ENCODE results near the gene NELL2.

NELL2 gene

DNA sequence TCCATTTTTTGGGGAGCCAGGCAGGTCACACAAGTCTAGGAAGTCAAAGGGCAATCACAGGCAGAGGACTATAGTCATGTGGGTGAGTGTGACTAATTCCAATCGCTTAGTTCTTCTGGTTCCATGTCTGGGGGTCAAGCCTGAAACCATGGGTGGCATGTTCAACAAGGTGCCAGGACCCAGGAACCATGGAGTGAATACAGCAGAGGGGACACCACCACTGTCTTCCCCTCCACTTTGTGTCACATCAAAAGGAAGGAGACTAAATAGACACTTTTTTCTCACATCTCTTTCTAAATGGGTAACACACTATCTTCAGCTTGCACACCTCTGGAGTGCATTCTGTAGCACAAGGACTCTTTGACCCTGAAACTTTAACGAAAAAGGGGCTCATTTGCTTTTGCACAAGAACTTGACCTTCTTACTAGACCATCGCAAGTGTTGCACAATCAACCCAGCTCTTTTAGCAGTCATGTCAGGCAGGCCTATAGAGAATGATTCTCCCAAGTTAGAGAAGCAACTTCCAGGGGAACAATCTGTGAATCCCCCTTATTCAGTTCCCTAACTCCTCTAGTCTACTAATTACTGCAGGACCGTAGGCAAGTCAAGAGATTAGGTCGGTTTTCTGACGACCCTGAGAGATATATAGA, 398.7 kb downstream of the NELL2 start:
- no peak overlapping the region for H3K27ac ChIP-seq
- ChIA-PET CTCF (interaction anchor here (0.5 kb wide), 1 partner anchor 7 kb away, joined by 4 read pairs; no protein-coding TSS in a partner anchor), POLR2A (ENCODE audit: low non-redundant PET) (no interaction called here)
- TF ChIP-seq, protein P1, sequence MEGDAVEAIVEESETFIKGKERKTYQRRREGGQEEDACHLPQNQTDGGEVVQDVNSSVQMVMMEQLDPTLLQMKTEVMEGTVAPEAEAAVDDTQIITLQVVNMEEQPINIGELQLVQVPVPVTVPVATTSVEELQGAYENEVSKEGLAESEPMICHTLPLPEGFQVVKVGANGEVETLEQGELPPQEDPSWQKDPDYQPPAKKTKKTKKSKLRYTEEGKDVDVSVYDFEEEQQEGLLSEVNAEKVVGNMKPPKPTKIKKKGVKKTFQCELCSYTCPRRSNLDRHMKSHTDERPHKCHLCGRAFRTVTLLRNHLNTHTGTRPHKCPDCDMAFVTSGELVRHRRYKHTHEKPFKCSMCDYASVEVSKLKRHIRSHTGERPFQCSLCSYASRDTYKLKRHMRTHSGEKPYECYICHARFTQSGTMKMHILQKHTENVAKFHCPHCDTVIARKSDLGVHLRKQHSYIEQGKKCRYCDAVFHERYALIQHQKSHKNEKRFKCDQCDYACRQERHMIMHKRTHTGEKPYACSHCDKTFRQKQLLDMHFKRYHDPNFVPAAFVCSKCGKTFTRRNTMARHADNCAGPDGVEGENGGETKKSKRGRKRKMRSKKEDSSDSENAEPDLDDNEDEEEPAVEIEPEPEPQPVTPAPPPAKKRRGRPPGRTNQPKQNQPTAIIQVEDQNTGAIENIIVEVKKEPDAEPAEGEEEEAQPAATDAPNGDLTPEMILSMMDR (conservative IDR thresholded peaks at IDR 0.05; ENCODE audit: low read depth), result no peak
- no peak for DNase-seq (ENCODE audit: low spot score)

DNA sequence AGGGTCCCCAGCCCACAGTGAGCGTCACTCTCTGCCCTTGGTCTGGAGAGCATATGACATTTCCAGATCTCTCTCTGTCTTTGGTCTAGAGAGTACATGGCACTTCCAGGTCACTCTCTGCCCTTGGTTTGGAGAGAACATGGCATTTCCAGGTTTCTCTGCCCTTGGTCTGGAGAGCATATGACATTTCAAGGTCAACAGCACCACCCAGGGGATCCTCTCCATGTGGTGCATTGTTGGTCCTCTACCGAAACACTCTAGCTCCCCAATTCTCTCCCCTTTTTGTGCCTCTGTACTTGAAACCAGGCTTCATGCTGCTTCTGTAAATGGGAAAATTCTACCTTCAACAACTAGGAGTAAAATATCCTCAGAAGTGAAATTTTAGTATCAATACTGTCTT, 399.4 kb downstream of the NELL2 start:
- POLR2A ChIA-PET (ENCODE audit: low non-redundant PET), result no interaction called here

DNA sequence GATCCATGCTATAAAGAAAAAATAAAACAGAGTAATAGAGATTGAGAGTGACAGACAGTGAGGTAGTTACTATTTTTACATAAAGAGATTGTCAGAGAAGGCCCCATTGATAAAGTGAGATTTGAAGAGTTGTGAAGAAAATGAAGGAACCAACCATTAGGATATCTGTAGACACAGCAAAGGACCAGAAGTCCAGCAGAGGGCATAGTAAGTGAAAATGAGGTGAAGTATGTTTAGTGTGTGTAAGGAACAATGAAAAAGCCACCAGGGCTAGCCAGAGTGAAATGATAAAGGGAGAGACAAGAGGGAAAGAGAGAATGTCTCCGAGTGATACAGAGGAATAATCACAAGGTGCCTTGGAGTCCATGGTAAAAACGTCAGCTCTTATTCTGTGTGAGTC, 411.0 kb downstream of the NELL2 start:
- H3K27ac ChIP-seq, result no peak overlapping the region
- TF ChIP-seq, protein P1 (conservative IDR thresholded peaks at IDR 0.05; ENCODE audit: low read depth), result no peak
- POLR2A ChIA-PET (ENCODE audit: low non-redundant PET), result no interaction called here
- CTCF ChIA-PET, result interaction anchor here (0.6 kb wide), 1 partner anchor 174 kb away, joined by 3 read pairs; no protein-coding TSS in a partner anchor
- DNase-seq (ENCODE audit: low spot score), result no peak

More for the DNA sequence above, 399.4 kb downstream of the NELL2 start:
- H3K27ac ChIP-seq, result no peak overlapping the region
- CTCF ChIA-PET, result no interaction called here
- TF ChIP-seq, protein P1 (conservative IDR thresholded peaks at IDR 0.05; ENCODE audit: low read depth), result no peak
- DNase-seq (ENCODE audit: low spot score), result no peak

DNA sequence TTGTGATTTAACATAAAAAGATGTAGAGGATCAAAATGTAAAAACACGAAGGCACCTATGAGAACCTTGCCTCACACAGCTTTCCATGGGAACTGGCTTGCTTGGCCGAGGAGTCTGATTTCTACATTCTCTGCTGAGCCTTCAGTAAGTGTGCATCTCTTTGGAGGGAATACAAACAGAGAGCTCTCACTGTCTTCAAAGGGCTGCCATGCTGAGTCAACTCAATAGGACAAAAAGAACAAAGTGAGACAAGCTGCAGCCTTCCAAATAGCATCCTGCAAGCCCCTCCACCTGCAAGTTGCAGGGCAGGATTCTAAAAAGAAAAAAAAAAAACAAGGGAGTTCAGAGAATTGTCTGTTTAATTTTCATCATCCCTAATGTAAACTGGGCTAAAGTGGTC, 411.9 kb downstream of the NELL2 start:
- no peak overlapping the region for H3K27ac ChIP-seq
- ChIA-PET POLR2A (ENCODE audit: low non-redundant PET) (no interaction called here), CTCF (no interaction called here)
- DNase-seq (ENCODE audit: low spot score), result no peak
- TF ChIP-seq, protein P1 (conservative IDR thresholded peaks at IDR 0.05; ENCODE audit: low read depth), result no peak

DNA sequence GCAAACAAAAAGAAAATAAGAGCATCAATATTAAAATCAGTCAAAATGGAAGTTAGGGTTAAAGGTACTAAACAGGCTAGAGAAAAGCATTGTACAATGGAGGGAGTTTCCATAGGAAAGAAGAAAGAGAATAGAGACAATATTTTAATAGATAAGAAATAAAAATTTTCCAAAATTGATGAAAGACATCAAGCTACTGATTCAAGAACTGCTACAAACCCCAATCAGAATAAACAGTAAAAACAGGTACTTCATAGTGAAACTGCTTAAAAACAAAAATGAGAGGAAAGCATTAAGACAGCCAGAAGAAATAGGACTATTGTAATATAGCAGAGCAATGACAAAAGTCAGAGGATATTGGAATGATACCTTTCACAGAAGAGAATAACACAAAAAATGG, 413.4 kb downstream of the NELL2 start:
- H3K27ac ChIP-seq, result no peak overlapping the region
- ChIA-PET CTCF (no interaction called here), POLR2A (ENCODE audit: low non-redundant PET) (no interaction called here)
- TF ChIP-seq, protein P1 (conservative IDR thresholded peaks at IDR 0.05; ENCODE audit: low read depth), result no peak
- no peak for DNase-seq (ENCODE audit: low spot score)

DNA sequence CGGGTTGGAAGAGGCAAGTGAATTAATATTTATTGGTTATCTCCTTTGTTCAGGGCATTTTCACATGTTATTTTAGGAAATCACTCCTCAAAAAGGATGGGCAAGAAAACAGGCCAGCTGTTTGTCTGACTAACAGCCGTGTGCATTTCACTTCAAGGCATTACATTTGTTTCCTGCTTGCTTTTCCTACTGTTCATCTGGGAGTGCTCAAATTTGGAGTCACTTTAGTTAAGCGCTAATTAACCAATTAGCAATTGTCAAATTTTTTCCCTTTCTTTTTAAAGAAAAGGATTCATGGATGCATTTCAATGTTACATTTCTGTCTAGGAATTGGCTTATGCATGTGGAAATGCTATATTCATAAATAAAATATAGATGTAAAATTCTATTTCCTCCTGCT, 415.9 kb downstream of the NELL2 start:
- TF ChIP-seq, protein P1 (conservative IDR thresholded peaks at IDR 0.05; ENCODE audit: low read depth), result no peak
- no peak for DNase-seq (ENCODE audit: low spot score)
- ChIA-PET POLR2A (ENCODE audit: low non-redundant PET) (no interaction called here), CTCF (no interaction called here)
- no peak overlapping the region for H3K27ac ChIP-seq
